NCI-H1694 treated with DMSO at 0.1 percent for 48 hours (cell line): ENCODE measurements around the gene RNU6-1.
A peak's percentile ranks its signal among the peaks of the same experiment; 100 is the strongest.

ENCODE experiments used
- DNase-seq: peaks from one replicate; lab custom pipeline; 2025; lab: John Stamatoyannopoulos, UW

RNU6-1 gene

GRCh38 chr15:67820992-67821783 is 18.7 kb downstream of the RNU6-1 start:
- DNase-seq: no peak

- DNase-seq: no peak
Measured at GRCh38 chr15:67820122-67820991, 19.5 kb downstream of the RNU6-1 start.

GRCh38 chr15:67819636-67820035 is 20.2 kb downstream of the RNU6-1 start:
- no peak for DNase-seq

GRCh38 chr15:67818464-67818863 is 21.4 kb downstream of the RNU6-1 start:
- DNase-seq: no peak

- DNase-seq: no peak
Measured at GRCh38 chr15:67816668-67817067, 23.2 kb downstream of the RNU6-1 start.

- no peak for DNase-seq
Measured at GRCh38 chr15:67815036-67815592, 24.7 kb downstream of the RNU6-1 start.

- no peak for DNase-seq
Measured at GRCh38 chr15:67813104-67813634, 26.7 kb downstream of the RNU6-1 start.

GRCh38 chr15:67812241-67812644 is 27.6 kb downstream of the RNU6-1 start:
- no peak for DNase-seq

GRCh38 chr15:67809866-67810265 is 30.0 kb downstream of the RNU6-1 start:
- DNase-seq: no peak

GRCh38 chr15:67809441-67809840 is 30.4 kb downstream of the RNU6-1 start:
- no peak for DNase-seq

- DNase-seq: no peak
Measured at GRCh38 chr15:67808821-67809220, 31.0 kb downstream of the RNU6-1 start.

GRCh38 chr15:67807836-67808235 is 32.0 kb downstream of the RNU6-1 start:
- DNase-seq: no peak

GRCh38 chr15:67807141-67807540 is 32.7 kb downstream of the RNU6-1 start:
- DNase-seq: no peak

- no peak for DNase-seq
Measured at GRCh38 chr15:67806536-67806935, 33.3 kb downstream of the RNU6-1 start.

GRCh38 chr15:67805666-67806516 is 34.0 kb downstream of the RNU6-1 start:
- no peak for DNase-seq

GRCh38 chr15:67805008-67805665 is 34.7 kb downstream of the RNU6-1 start:
- no peak for DNase-seq

- peak; percentile 55 for DNase-seq
Measured at GRCh38 chr15:67803996-67804843, 35.6 kb downstream of the RNU6-1 start.

- no peak for DNase-seq
Measured at GRCh38 chr15:67803299-67803698, 36.5 kb downstream of the RNU6-1 start.

- no peak for DNase-seq
Measured at GRCh38 chr15:67801926-67802914, 37.6 kb downstream of the RNU6-1 start.
